HG03432 (cell line): ENCODE data around the gene CYB5D1.

Experiments used
- ATAC-seq: cut with Tn5 transposase; IDR thresholded peaks from one replicate; pipeline ENCODE4 v1.9.1; 2021; ENCODE audit warnings: mild to moderate bottlenecking, moderate library complexity; ENCODE audit not compliant: unreplicated experiment

The CYB5D1 gene

DNA sequence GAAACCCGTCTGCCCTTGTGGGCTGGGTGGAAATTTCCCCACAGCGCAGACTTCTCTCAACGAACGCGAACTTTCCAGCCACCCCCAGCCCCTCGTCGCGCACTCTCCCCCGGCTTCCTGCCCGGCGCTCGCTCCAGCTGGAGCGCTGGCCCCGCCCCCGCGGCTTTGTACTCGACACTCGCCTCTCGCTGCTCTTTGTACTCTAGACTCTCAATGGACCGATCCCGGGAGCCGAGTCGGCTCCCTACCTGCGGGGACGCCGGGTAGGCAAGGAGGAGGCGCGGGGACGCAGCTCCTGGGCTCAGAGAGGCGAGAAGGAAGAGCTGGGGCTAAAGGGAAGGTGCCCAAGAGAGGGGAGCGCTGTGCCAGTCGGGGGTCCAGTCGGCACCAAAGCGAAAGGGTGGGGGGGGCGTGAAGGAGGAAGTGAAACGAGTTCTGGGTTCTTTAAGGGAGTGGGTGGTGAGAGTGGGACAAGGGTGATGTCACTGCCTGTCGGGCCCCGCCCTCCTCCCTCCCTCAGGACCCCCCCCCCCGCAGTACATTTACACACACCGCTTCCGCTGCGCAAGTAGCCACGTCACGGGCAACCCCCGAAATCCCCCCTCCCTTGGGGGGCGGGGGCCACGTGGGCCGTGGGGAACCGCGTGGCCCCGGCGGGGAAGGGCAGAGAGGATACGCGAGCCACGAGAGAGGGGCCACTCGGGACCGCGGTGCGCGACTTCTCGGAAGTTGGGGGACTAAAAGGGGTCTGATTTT is 14.1 kb upstream of the CYB5D1 start:
- peak; percentile 30 for ATAC-seq

DNA sequence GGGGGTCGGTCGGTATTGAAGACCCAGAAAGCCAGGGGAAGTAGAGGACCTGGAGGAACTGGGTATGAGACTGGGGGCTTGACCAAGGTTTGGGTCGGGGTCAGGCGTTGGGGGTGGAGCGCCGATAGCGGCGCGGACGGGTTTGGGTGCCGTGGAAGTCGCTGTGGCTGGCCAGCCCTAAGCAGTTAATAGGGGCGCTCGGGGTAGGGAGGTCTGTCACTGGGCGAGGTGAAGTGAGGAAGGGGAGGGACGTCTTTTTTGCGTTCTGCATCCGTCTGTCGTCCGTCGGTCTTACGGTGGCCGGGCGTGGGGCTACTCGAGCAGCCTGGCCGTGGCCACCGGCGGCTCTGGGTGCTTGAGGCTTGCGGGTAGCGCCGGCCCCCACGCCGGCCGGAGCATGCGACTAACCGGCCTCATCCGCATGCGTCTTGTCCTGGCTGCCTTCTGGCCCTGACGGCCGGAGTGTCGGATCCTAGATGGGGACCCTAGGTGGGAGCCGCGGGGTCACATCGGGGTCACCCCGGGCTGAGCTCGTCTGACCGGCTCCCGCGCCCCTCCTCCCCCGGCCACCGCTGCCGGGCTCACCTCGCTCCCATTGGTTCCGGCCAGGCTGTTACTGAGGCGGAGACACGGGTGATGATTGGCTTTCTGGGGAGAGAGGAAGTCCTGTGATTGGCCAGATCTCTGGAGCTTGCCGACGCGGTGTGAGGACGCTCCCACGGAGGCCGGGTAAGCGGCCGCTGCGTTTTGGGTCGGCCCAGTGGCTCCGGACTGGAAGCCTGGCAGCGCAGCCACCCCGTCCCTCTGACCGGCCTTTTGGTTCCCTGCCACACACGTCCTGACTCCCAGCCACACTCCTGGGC is 13.3 kb upstream of the CYB5D1 start:
- peak; percentile 39 for ATAC-seq

DNA sequence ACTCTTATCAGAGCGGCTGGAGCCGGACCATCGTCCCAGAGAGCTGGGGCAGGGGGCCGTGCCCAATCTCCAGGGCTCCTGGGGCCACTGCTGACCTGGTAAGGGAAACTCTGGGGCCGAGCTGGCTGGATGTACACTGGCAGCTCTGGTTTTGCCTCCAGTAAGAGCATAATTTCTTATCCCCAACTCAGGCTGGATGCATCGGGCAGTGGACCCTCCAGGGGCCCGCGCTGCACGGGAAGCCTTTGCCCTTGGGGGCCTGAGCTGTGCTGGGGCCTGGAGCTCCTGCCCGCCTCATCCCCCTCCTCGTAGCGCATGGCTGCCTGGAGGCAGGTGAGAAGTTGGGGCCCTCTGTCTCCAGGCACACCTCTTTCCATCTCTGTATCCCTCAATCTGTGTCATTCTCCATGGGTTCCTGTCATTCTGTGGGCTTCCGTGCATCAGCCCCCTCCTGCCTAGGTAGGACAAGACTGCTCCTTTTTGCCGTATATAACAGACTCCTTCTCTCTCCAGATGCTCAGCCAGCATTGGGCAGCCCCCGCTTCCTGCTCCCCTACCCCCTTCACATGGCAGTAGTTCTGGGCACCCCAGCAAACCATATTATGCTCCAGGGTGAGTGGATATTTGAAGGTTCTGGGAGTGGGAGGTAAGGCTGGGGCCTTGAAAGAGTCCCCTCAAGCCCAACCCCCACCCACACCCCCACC is 12.3 kb upstream of the CYB5D1 start:
- ATAC-seq, result no peak

DNA sequence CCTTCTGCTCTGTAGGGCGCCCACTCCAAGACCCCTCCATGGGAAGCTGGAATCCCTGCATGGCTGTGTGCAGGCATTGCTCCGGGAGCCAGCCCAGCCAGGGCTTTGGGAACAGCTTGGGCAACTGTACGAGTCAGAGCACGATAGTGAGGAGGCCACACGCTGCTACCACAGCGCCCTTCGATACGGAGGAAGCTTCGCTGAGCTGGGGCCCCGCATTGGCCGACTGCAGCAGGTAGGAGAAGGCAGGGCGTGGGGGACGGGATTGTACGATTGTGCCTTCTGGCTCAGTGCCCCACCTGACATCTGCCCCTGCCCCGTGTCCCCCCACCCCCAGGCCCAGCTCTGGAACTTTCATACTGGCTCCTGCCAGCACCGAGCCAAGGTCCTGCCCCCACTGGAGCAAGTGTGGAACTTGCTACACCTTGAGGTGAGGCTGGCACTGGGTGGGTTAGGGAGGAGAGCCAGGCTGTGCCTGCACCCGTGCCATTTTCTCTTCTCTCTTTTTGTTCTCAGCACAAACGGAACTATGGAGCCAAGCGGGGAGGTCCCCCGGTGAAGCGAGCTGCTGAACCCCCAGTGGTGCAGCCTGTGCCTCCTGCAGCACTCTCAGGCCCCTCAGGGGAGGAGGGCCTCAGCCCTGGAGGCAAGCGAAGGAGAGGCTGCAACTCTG is 11.6 kb upstream of the CYB5D1 start:
- ATAC-seq, result no peak

DNA sequence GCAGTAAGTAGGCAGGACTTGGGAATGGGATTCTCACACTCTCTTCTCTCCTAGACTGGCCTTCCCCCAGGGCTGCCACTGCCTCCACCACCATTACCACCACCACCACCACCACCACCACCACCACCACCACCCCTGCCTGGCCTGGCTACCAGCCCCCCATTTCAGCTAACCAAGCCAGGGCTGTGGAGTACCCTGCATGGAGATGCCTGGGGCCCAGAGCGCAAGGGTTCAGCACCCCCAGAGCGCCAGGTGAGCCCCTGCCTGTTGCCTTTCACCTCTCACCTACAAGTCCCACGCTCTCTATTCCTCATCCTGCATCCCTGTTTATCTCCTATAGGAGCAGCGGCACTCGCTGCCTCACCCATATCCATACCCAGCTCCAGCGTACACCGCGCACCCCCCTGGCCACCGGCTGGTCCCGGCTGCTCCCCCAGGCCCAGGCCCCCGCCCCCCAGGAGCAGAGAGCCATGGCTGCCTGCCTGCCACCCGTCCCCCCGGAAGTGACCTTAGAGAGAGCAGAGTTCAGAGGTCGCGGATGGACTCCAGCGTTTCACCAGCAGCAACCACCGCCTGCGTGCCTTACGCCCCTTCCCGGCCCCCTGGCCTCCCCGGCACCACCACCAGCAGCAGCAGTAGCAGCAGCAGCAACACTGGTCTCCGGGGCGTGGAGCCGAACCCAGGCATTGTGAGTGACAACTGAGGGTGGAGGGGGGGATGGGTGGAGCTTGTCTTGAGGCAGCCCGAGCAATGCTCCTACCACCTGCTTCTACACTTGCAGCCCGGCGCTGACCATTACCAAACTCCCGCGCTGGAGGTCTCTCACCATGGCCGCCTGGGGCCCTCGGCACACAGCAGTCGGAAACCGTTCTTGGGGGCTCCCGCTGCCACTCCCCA is 10.8 kb upstream of the CYB5D1 start:
- no peak for ATAC-seq

DNA sequence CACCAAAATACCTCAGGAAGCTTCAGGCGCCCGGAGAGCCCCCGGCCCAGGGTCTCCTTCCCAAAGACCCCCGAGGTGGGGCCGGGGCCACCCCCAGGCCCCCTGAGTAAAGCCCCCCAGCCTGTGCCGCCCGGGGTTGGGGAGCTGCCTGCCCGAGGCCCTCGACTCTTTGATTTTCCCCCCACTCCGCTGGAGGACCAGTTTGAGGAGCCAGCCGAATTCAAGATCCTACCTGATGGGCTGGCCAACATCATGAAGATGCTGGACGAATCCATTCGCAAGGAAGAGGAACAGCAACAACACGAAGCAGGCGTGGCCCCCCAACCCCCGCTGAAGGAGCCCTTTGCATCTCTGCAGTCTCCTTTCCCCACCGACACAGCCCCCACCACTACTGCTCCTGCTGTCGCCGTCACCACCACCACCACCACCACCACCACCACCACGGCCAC is 9.6 kb upstream of the CYB5D1 start:
- no peak for ATAC-seq

DNA sequence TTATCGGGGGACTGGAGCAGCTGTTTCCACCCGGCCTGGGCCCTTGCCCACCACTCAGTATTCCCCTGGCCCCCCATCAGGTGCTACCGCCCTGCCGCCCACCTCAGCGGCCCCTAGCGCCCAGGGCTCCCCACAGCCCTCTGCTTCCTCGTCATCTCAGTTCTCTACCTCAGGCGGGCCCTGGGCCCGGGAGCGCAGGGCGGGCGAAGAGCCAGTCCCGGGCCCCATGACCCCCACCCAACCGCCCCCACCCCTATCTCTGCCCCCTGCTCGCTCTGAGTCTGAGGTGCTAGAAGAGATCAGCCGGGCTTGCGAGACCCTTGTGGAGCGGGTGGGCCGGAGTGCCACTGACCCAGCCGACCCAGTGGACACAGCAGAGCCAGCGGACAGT is 9.1 kb upstream of the CYB5D1 start:
- ATAC-seq, result no peak

DNA sequence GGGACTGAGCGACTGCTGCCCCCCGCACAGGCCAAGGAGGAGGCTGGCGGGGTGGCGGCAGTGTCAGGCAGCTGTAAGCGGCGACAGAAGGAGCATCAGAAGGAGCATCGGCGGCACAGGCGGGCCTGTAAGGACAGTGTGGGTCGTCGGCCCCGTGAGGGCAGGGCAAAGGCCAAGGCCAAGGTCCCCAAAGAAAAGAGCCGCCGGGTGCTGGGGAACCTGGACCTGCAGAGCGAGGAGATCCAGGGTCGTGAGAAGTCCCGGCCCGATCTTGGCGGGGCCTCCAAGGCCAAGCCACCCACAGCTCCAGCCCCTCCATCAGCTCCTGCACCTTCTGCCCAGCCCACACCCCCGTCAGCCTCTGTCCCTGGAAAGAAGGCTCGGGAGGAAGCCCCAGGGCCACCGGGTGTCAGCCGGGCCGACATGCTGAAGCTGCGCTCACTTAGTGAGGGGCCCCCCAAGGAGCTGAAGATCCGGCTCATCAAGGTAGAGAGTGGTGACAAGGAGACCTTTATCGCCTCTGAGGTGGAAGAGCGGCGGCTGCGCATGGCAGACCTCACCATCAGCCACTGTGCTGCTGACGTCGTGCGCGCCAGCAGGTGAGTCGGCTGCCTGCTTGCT is 8.6 kb upstream of the CYB5D1 start:
- no peak for ATAC-seq

DNA sequence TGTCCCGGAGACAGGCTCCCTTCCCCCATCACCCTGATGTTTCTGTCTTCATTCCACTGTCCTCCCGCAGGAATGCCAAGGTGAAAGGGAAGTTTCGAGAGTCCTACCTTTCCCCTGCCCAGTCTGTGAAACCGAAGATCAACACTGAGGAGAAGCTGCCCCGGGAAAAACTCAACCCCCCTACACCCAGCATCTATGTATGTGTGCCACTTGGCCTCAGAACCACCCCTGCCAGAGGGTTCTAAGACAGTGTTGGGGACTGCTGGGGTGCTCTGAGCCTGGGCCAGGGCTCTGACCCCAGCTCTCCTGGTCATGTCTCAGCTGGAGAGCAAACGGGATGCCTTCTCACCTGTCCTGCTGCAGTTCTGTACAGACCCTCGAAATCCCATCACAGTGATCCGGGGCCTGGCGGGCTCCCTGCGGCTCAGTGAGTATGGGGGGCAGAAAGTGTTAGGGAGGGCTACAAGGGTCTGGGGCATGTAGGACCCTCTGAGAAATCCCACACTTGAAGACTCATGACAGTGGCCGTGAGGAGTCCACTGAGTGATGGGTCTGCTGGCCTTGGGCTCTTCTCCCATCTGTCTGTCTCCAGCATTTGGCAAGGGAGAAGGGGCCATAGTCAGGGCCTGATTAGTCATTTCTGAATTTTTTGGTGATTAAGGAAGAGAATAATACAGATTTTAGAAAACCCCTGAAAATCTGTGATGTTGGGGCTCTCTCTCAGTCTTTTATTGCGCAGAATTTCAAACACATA is 7.9 kb upstream of the CYB5D1 start:
- ATAC-seq, result no peak

DNA sequence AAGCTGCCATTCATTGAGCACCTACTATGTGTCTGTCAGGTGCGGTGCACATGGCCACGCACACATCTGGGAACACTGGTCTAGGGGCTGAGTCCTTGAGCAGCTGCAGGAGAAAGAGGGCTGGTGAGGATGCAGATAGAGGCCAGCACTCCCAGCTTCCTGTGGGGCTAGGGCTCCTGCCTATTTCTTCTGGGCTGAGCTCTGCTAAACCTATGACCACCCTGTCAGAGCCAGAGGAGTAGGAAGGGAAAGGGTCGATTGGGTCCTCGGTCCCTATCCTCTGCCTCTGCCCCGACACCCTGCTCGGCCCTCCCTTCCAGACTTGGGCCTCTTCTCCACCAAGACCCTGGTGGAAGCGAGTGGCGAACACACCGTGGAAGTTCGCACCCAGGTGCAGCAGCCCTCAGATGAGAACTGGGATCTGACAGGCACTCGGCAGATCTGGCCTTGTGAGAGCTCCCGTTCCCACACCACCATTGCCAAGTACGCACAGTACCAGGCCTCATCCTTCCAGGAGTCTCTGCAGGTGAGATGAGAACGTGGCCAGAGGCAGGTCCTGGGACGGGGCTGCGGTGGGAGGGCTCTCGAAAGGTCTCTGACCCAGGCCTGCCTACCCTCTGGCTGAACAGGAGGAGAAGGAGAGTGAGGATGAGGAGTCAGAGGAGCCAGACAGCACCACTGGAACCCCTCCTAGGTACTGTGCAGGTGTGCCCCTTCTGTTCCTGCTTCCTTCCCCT is 6.9 kb upstream of the CYB5D1 start:
- peak; percentile 12 for ATAC-seq

DNA sequence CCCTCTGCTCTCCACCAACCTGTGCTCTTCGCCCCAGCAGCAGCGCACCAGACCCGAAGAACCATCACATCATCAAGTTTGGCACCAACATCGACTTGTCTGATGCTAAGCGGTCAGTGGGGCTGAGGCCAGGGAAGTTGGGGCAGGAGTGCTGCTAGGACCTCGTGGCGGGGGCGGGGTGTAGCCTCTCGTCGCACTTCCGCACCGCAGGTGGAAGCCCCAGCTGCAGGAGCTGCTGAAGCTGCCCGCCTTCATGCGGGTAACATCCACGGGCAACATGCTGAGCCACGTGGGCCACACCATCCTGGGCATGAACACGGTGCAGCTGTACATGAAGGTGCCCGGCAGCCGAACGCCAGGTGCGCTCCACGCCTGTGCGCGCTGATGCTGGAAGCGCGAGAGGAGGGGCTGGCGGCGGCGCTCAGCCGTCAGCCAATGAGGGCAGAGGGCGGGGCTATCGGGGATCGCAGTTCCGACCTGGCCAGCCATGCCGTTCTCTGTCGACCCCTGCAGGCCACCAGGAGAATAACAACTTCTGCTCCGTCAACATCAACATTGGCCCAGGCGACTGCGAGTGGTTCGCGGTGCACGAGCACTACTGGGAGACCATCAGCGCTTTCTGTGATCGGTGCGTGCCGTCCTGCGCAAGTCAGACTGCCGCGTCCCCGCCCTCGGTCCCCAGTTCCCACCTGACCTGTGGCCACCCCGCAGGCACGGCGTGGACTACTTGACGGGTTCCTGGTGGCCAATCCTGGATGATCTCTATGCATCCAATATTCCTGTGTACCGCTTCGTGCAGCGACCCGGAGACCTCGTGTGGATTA is 6.2 kb upstream of the CYB5D1 start:
- peak; percentile 62 for ATAC-seq

DNA sequence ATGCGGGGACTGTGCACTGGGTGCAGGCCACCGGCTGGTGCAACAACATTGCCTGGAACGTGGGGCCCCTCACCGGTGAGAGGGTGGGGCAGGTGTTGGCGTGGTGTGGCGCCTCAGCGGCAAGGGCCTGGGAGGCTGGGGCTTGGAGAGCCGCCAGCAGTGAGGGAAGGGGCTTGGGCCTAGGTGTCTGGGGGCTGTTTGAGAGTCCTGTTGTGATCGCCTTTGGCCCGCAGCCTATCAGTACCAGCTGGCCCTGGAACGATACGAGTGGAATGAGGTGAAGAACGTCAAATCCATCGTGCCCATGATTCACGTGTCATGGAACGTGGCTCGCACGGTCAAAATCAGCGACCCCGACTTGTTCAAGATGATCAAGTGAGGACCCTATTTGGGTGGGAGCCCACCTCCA is 5.5 kb upstream of the CYB5D1 start:
- ATAC-seq, result no peak

DNA sequence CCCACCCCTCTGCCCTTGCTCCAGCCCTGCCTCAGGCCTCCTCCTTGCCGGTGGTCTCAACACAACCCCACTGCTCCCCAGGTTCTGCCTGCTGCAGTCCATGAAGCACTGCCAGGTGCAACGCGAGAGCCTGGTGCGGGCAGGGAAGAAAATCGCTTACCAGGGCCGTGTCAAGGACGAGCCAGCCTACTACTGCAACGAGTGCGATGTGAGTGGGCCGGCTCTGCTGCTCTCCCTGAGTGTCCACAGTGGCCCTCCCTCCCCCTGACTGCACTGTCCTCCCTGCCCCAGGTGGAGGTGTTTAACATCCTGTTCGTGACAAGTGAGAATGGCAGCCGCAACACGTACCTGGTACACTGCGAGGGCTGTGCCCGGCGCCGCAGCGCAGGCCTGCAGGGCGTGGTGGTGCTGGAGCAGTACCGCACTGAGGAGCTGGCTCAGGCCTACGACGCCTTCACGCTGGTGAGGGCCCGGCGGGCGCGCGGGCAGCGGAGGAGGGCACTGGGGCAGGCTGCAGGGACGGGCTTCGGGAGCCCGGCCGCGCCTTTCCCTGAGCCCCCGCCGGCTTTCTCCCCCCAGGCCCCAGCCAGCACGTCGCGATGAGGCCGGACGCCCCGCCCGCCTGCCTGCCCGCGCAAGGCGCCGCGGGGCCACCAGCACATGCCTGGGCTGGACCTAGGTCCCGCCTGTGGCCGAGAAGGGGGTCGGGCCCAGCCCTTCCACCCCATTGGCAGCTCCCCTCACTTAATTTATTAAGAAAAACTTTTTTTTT is 4.7 kb upstream of the CYB5D1 start:
- no peak for ATAC-seq

DNA sequence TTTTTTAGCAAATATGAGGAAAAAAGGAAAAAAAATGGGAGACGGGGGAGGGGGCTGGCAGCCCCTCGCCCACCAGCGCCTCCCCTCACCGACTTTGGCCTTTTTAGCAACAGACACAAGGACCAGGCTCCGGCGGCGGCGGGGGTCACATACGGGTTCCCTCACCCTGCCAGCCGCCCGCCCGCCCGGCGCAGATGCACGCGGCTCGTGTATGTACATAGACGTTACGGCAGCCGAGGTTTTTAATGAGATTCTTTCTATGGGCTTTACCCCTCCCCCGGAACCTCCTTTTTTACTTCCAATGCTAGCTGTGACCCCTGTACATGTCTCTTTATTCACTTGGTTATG is 4.1 kb upstream of the CYB5D1 start:
- ATAC-seq, result no peak

DNA sequence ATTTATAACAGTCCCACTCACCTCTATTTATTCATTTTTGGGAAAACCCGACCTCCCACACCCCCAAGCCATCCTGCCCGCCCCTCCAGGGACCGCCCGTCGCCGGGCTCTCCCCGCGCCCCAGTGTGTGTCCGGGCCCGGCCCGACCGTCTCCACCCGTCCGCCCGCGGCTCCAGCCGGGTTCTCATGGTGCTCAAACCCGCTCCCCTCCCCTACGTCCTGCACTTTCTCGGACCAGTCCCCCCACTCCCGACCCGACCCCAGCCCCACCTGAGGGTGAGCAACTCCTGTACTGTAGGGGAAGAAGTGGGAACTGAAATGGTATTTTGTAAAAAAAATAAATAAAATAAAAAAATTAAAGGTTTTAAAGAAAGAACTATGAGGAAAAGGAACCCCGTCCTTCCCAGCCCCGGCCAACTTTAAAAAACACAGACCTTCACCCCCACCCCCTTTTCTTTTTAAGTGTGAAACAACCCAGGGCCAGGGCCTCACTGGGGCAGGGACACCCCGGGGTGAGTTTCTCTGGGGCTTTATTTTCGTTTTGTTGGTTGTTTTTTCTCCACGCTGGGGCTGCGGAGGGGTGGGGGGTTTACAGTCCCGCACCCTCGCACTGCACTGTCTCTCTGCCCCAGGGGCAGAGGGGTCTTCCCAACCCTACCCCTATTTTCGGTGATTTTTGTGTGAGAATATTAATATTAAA is 3.6 kb upstream of the CYB5D1 start:
- no peak for ATAC-seq
